Ovary (tissue), 9 donors: ENCODE results near the gene NUBP2. TPM values are rescaled to one million over a fixed set of nuclear protein-coding genes. Genes with fewer than 3 reads are reported as not detected.

Experiments used
- DNase-seq, 5 donors: peaks; one replicate each; pipeline ENCODE4 v3.0.0-alpha.2; 2019 to 2020
- H3K27ac ChIP-seq, 2 donors: fragments of 200-600 bp; one replicate each; pipeline versions ENCODE4 v1.5.1 to v1.8.0; 2019 to 2022
- H3K27me3 ChIP-seq: fragments of 200-600 bp; one replicate; pipeline ENCODE4 v1.8.0; 2022
- H3K36me3 ChIP-seq: fragments of 200-600 bp; sonication (generic); one replicate; pipeline ENCODE4 v1.5.1; 2019
- H3K4me1 ChIP-seq: one replicate; pipeline ENCODE4 v1.8.1; 2013; ENCODE audit warnings: mild to moderate bottlenecking, moderate library complexity; ENCODE audit not compliant: insufficient read depth
- H3K4me3 ChIP-seq: fragments of 200-600 bp; sonication (generic); one replicate; pipeline ENCODE4 v1.5.1; 2017
- H3K9me3 ChIP-seq, 2 donors: fragments of 200-600 bp in 1 of 2; sonication (generic) in 1 of 2; one replicate each; pipeline versions ENCODE4 v1.5.1 to v1.8.1; 2013 to 2019; ENCODE audit warnings: mild to moderate bottlenecking in 1 of 2, moderate library complexity in 1 of 2
- EP300 ChIP-seq: sonication (generic); formaldehyde crosslinking; IDR thresholded peaks from one replicate; pipeline ENCODE4 v1.6.1; 2017; ENCODE audit warnings: antibody characterized with exemption
- POLR2A ChIP-seq: fragments of 450-650 bp; IDR thresholded peaks from one replicate; pipeline ENCODE4 v1.6.1; 2017; ENCODE audit warnings: antibody characterized with exemption, mild to moderate bottlenecking, moderate library complexity
- WGBS, 3 donors: extraction: QIAGEN DNeasy Blood & Tissue Kit in 1 of 3; methylation state at CpG; one replicate each; pipeline versions ENCODE4 v1.1.5 to v1.1.7; 2013 to 2017; 5-methylcytosine and 5-hydroxymethylcytosine counted together
- intact Hi-C, 4 donors: fragments of 100-400 bp; cut with DNase I; formaldehyde crosslinking; loops; one replicate each; pipeline versions ENCODE4 v1.11.0 to v1.15.1; 2022 to 2023
- polyA plus RNA-seq, 2 donors: library from polyadenylated mRNA; stranded (reverse); fragments of 200-250 nt in 1 of 2; fragments of 350-450 nt in 1 of 2; fragmentation: Illumina TruSeq in 1 of 2; extraction: RNeasy Lipid Tissue Mini Kit (QIAGEN cat#74804) in 1 of 2; gene quantifications; one replicate each; pipeline ENCODE4 v1.2.3, GENCODE V29; 2013 to 2014
- total RNA-seq, 7 donors: library from RNA; depleted of rRNA in 2 of 7; stranded (reverse); fragments of >200 nt in 2 of 7; fragmentation: NEBNext Ultra II Directional in 3 of 7; extraction: Animal tissue kit (Norgen Biotek cat#: 25700) in 3 of 7; gene quantifications; one replicate each; pipeline versions ENCODE4 v1.1.0 to v1.2.4, GENCODE V29; 2016 to 2023
- TF ChIP-seq, protein P1 (sequence below), 3 donors: fragments of 450-650 bp in 2 of 3; fragments of 200-600 bp in 1 of 3; IDR thresholded peaks; one replicate each; pipeline versions ENCODE4 v1.5.1 to v1.8.0; 2016 to 2022; ENCODE audit warnings: antibody characterized with exemption in 3 of 3, mild to moderate bottlenecking in 1 of 3
- donor health status: DM: no; HTN: no; CAD: no; lungs with moderate emphysema.
- donor health status: DM: no; HTN: no; CAD: no.
- donor health status: Bipolar disorder and iron deficiency.
- donor health status: DM: yes; HTN: yes; CAD: no.
- donor health status: DM: no; HTN: no; CAD: no.
- donor health status: DM: yes; HTN: yes; CAD: no.

NUBP2 gene
- total and polyA plus RNA-seq, 9 donors = 0.50 to 76.5 (median 52.3) TPM

DNA sequence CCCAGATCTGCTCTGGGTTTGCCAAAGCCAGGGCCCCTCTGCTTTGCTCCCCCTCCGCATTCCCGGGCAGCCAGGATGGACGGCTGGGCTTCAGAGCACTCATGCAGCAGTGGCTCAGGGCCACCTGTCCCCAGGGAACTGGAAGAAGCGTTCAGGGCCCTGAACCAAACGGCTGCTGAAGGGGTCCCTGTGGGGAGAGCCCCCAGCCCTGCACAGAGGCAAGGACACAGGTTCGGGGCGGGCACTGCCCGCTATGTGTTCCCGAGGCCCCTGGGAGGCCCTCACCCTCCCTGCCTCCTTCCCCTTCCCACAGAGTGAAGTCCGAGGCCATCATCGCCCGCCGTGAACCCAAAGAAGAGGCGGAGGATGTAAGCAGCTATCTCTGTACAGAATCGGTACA lies 21.8 kb upstream of the NUBP2 start:
- Histone ChIP-seq H3K27ac (no peak overlapping the region), H3K36me3 (no peaks in the 10 kb centered on the region), H3K9me3 (no peaks in the 10 kb centered on the region), H3K4me1 (no peaks in the 10 kb centered on the region), H3K27me3 (no peaks in the 10 kb centered on the region), H3K4me3 (no peak overlapping the region)
- TF ChIP-seq EP300 = no peak
- TF ChIP-seq, protein P1, sequence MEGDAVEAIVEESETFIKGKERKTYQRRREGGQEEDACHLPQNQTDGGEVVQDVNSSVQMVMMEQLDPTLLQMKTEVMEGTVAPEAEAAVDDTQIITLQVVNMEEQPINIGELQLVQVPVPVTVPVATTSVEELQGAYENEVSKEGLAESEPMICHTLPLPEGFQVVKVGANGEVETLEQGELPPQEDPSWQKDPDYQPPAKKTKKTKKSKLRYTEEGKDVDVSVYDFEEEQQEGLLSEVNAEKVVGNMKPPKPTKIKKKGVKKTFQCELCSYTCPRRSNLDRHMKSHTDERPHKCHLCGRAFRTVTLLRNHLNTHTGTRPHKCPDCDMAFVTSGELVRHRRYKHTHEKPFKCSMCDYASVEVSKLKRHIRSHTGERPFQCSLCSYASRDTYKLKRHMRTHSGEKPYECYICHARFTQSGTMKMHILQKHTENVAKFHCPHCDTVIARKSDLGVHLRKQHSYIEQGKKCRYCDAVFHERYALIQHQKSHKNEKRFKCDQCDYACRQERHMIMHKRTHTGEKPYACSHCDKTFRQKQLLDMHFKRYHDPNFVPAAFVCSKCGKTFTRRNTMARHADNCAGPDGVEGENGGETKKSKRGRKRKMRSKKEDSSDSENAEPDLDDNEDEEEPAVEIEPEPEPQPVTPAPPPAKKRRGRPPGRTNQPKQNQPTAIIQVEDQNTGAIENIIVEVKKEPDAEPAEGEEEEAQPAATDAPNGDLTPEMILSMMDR (IDR thresholded peaks at IDR 0.05) = no peak
- no peak for TF ChIP-seq POLR2A
- 80 to 87% (median 84%) methylated on average over 15 of the region's 15 CpGs for WGBS, 3 donors
- no peak for DNase-seq
- intact Hi-C loops = no loop called here

DNA sequence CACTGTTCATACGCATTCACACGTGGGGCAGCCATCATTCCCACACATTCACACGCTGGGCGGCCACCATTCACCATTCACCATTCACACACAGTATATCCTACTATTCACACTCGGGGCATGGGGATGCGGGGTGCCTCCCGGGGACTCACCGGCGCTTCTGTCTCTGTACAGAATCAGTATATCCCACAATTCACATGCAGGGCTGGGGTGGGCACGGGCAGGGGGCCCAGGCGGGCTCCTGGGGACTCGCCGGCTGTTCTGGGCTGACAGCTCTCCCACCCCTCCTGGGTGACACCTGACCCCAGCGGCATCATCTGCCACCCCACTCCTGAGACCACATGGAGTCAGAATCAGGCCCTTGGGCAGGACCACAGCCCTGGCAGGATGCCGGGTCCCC lies 21.0 kb upstream of the NUBP2 start:
- Histone ChIP-seq H3K9me3 (no peaks in the 10 kb centered on the region), H3K27me3 (no peaks in the 10 kb centered on the region), H3K4me1 (no peaks in the 10 kb centered on the region), H3K36me3 (no peaks in the 10 kb centered on the region), H3K4me3 (no peak overlapping the region), H3K27ac (no peak overlapping the region)
- 88 to 90% (median 89%) methylated on average over 15 of the region's 15 CpGs for WGBS, 3 donors
- TF ChIP-seq, protein P1 (IDR thresholded peaks at IDR 0.05) = no peak
- intact Hi-C loops = no loop called here
- DNase-seq = no peak

DNA sequence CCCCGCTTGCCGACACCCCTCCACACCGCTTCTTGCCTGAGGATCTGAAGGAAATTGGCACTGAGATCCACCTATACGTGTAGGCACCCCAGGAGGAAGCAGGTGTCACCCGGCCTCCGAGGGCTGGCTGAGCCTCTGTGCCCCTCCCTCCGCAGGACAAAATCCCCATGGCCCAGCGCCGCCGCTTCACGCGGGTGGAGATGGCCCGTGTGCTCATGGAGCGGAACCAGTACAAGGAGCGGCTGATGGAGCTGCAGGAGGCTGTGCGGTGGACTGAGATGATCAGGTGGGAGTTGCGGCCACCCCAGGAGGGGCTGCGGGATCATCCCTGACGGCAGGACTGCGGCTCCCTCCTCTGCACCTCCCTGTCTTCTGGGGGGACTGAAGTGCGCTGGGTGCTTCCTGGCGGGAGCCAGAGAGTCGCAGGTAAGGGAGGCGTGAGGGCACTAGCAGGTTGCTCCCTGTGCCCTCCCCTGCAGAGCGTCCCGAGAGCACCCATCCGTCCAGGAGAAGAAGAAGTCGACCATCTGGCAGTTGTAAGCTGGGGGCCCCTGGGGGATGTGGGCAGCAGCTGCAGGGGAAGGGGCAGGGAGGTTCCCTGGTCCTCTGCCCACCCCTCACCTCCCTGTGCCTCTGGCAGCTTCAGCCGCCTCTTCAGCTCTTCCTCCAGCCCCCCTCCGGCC lies 20.4 kb upstream of the NUBP2 start:
- WGBS, 3 donors = 83 to 88% (median 84%) methylated on average over 29 to 30 of the region's 30 CpGs
- H3K4me3 ChIP-seq = no peak overlapping the region
- no peak overlapping the region for H3K27ac ChIP-seq
- TF ChIP-seq POLR2A (no peak), EP300 (no peak)
- TF ChIP-seq, protein P1 (IDR thresholded peaks at IDR 0.05) = no peak
- no peaks in the 10 kb centered on the region for H3K36me3 ChIP-seq
- peak in 1 of 5 donors; percentile 35 for DNase-seq
- no peaks in the 10 kb centered on the region for H3K4me1 ChIP-seq
- intact Hi-C loops = no loop called here
- no peaks in the 10 kb centered on the region for H3K9me3 ChIP-seq
- H3K27me3 ChIP-seq = no peaks in the 10 kb centered on the region

DNA sequence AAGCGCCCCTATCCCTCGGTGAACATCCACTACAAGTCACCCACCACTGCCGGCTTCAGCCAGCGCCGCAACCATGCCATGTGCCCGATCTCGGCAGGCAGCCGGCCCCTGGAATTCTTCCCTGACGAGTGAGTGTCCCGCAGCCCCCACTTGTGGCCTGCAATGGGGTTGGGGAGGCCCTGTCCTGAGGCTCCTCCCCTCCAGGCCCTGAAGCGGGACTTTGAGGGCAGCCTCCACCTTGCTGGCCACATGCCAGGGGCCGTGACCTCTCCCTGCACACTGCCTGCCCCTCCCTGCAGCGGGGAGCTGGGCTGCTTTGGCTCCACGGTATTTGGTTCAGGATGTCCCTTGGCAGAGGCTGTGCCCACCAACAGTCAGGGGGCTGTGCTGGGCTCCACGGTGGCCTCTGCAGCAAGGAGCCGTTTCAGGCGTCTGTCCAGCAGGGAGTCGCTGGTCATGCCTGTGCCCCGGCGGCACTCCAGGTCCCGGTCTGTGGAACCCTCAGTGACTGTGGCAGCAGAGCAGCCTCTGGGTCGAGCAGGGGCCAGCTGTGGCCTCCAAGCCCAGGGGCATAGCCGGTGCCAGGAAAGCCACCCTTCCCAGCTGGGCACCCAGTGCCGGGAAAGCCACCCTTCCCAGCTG lies 19.8 kb upstream of the NUBP2 start:
- DNase-seq = peak in 4 of 5 donors; percentile 27 to 57 (median 39)

More for the DNA sequence above, 19.8 kb upstream of the NUBP2 start:
- Histone ChIP-seq H3K27ac (no peak overlapping the region), H3K9me3 (no peaks in the 10 kb centered on the region), H3K27me3 (no peaks in the 10 kb centered on the region), H3K4me1 (no peaks in the 10 kb centered on the region), H3K4me3 (no peak overlapping the region), H3K36me3 (no peaks in the 10 kb centered on the region)
- TF ChIP-seq POLR2A (no peak), EP300 (no peak)
- TF ChIP-seq, protein P1 (IDR thresholded peaks at IDR 0.05) = no peak
- intact Hi-C loops = no loop called here
- 74 to 78% (median 77%) methylated on average over 14 to 24 of the region's 24 CpGs for WGBS, 3 donors
